Vagina (tissue), 2 donors: ENCODE measurements around the gene CDKN1B. TPM values are rescaled to one million over a fixed set of nuclear protein-coding genes. Genes with fewer than 3 reads are reported as not detected.

Experiments used
- DNase-seq, 2 donors: peaks; one replicate each; pipeline ENCODE4 v3.0.0-alpha.2; 2017; ENCODE audit errors: extremely low spot score in 2 of 2
- H3K27ac ChIP-seq: fragments of 200-600 bp; sonication (generic); one replicate; pipeline ENCODE4 v1.5.1; 2019
- H3K27me3 ChIP-seq: fragments of 200-600 bp; sonication (generic); one replicate; pipeline ENCODE4 v1.5.1; 2019
- H3K36me3 ChIP-seq, 2 donors: fragments of 200-600 bp; sonication (generic); one replicate each; pipeline ENCODE4 v1.5.1; 2017 to 2019
- H3K4me1 ChIP-seq: fragments of 200-600 bp; sonication (generic); one replicate; pipeline ENCODE4 v1.5.1; 2019
- H3K4me3 ChIP-seq, 2 donors: fragments of 200-600 bp; sonication (generic); 1 replicate in 1 of 2; 2 replicates in 1 of 2; pipeline ENCODE4 v1.5.1; 2016 to 2019
- H3K9me3 ChIP-seq: fragments of 200-600 bp; sonication (generic); one replicate; pipeline ENCODE4 v1.5.1; 2019
- POLR2A ChIP-seq, 2 donors: fragments of 450-650 bp; IDR thresholded peaks; one replicate each; pipeline ENCODE4 v1.6.1; 2017; ENCODE audit warnings: antibody characterized with exemption in 2 of 2, mild to moderate bottlenecking in 2 of 2, moderate library complexity in 2 of 2
- POLR2AphosphoS5 ChIP-seq, 2 donors: sonication (generic); formaldehyde crosslinking; IDR thresholded peaks; one replicate each; pipeline ENCODE4 v1.9.0; 2017; ENCODE audit warnings: antibody characterized with exemption in 2 of 2, mild to moderate bottlenecking in 2 of 2, low read depth in 1 of 2; ENCODE audit not compliant: insufficient read depth in 1 of 2
- intact Hi-C: fragments of 100-400 bp; cut with DNase I; formaldehyde crosslinking; loops from one replicate; pipeline ENCODE4 v1.15.1; 2023
- total RNA-seq: library from RNA; depleted of rRNA; stranded (reverse); fragments of >200 nt; gene quantifications from one replicate; pipeline ENCODE4 v1.2.3, GENCODE V29; 2016
- TF ChIP-seq, protein P1 (sequence below), 3 experiments: fragments of 450-650 bp in 2 of 3; fragments of 200-600 bp in 1 of 3; sonication (generic) in 1 of 3; IDR thresholded peaks; one replicate each; pipeline ENCODE4 v1.5.1; 2017 to 2019; ENCODE audit warnings: antibody characterized with exemption in 3 of 3, mild to moderate bottlenecking in 2 of 3, moderate library complexity in 2 of 3

CDKN1B gene
- total RNA-seq, 1 donor from 2014 or later, result 52.5 TPM

GRCh38 chr12:12673296-12673695, 43.9 kb upstream of the CDKN1B start:
- no peak for DNase-seq
- no peaks in the 10 kb centered on the region for H3K9me3 ChIP-seq
- no peak for TF ChIP-seq POLR2A (IDR thresholded peaks at IDR 0.05)
- TF ChIP-seq POLR2AphosphoS5 (IDR thresholded peaks at IDR 0.05; ENCODE audit: insufficient read depth in 1 of 2, low read depth in 1 of 2), result no peak
- TF ChIP-seq, protein P1, sequence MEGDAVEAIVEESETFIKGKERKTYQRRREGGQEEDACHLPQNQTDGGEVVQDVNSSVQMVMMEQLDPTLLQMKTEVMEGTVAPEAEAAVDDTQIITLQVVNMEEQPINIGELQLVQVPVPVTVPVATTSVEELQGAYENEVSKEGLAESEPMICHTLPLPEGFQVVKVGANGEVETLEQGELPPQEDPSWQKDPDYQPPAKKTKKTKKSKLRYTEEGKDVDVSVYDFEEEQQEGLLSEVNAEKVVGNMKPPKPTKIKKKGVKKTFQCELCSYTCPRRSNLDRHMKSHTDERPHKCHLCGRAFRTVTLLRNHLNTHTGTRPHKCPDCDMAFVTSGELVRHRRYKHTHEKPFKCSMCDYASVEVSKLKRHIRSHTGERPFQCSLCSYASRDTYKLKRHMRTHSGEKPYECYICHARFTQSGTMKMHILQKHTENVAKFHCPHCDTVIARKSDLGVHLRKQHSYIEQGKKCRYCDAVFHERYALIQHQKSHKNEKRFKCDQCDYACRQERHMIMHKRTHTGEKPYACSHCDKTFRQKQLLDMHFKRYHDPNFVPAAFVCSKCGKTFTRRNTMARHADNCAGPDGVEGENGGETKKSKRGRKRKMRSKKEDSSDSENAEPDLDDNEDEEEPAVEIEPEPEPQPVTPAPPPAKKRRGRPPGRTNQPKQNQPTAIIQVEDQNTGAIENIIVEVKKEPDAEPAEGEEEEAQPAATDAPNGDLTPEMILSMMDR (IDR thresholded peaks at IDR 0.05), result no peak

GRCh38 chr12:12676605-12677004, 40.6 kb upstream of the CDKN1B start:
- no peaks in the 10 kb centered on the region for H3K4me1 ChIP-seq
- no peak overlapping the region for H3K27ac ChIP-seq
- H3K4me3 ChIP-seq, result no peak overlapping the region
- intact Hi-C loops, result no loop called here
- no peak for TF ChIP-seq POLR2AphosphoS5 (IDR thresholded peaks at IDR 0.05; ENCODE audit: insufficient read depth in 1 of 2, low read depth in 1 of 2)
- TF ChIP-seq, protein P1 (IDR thresholded peaks at IDR 0.05), result no peak
- no peak for TF ChIP-seq POLR2A (IDR thresholded peaks at IDR 0.05)
- no peak for DNase-seq
- no peaks in the 10 kb centered on the region for H3K9me3 ChIP-seq
- no peaks in the 10 kb centered on the region for H3K27me3 ChIP-seq
- no peaks in the 10 kb centered on the region for H3K36me3 ChIP-seq

More at GRCh38 chr12:12673296-12673695, 43.9 kb upstream of the CDKN1B start:
- intact Hi-C loops, result no loop called here
- Histone ChIP-seq H3K27me3 (no peaks in the 10 kb centered on the region), H3K4me3 (no peak overlapping the region), H3K4me1 (no peaks in the 10 kb centered on the region), H3K27ac (no peak overlapping the region), H3K36me3 (no peaks in the 10 kb centered on the region)

GRCh38 chr12:12681061-12681765, 36.0 kb upstream of the CDKN1B start:
- intact Hi-C loops, result no loop called here
- no peaks in the 10 kb centered on the region for H3K9me3 ChIP-seq
- H3K4me3 ChIP-seq, result no peak overlapping the region
- TF ChIP-seq, protein P1 (IDR thresholded peaks at IDR 0.05), result no peak
- TF ChIP-seq POLR2A (IDR thresholded peaks at IDR 0.05) (no peak), POLR2AphosphoS5 (IDR thresholded peaks at IDR 0.05; ENCODE audit: insufficient read depth in 1 of 2, low read depth in 1 of 2) (no peak)
- no peak for DNase-seq
- no peak overlapping the region for H3K27ac ChIP-seq
- no peaks in the 10 kb centered on the region for H3K27me3 ChIP-seq
- H3K4me1 ChIP-seq, result no peaks in the 10 kb centered on the region
- H3K36me3 ChIP-seq, result no peaks in the 10 kb centered on the region

- intact Hi-C loops, result no loop called here
- no peak for DNase-seq
- no peaks in the 10 kb centered on the region for H3K4me1 ChIP-seq
- H3K9me3 ChIP-seq, result no peaks in the 10 kb centered on the region
- H3K36me3 ChIP-seq, result no peaks in the 10 kb centered on the region
- no peaks in the 10 kb centered on the region for H3K27me3 ChIP-seq
- H3K27ac ChIP-seq, result no peak overlapping the region
- TF ChIP-seq, protein P1 (IDR thresholded peaks at IDR 0.05), result no peak
- no peak for TF ChIP-seq POLR2A (IDR thresholded peaks at IDR 0.05)
- TF ChIP-seq POLR2AphosphoS5 (IDR thresholded peaks at IDR 0.05; ENCODE audit: insufficient read depth in 1 of 2, low read depth in 1 of 2), result no peak
- no peak overlapping the region for H3K4me3 ChIP-seq
These were observed 34.9 kb upstream of the CDKN1B start for GRCh38 chr12:12682284-12682683.

GRCh38 chr12:12683136-12683697, 34.0 kb upstream of the CDKN1B start:
- no peak for DNase-seq
- no peak overlapping the region for H3K4me3 ChIP-seq
- no peaks in the 10 kb centered on the region for H3K9me3 ChIP-seq
- no peaks in the 10 kb centered on the region for H3K36me3 ChIP-seq
- H3K4me1 ChIP-seq, result no peaks in the 10 kb centered on the region
- TF ChIP-seq POLR2AphosphoS5 (IDR thresholded peaks at IDR 0.05; ENCODE audit: insufficient read depth in 1 of 2, low read depth in 1 of 2) (no peak), POLR2A (IDR thresholded peaks at IDR 0.05) (no peak)
- TF ChIP-seq, protein P1 (IDR thresholded peaks at IDR 0.05), result no peak
- H3K27ac ChIP-seq, result no peak overlapping the region
- H3K27me3 ChIP-seq, result no peaks in the 10 kb centered on the region
- intact Hi-C loops, result no loop called here
